ENCODE results near the gene CCDC8.
"Not testable (repeated sequence)": the region's sequence is repeated elsewhere in the genome, so short reads cannot be mapped to it uniquely, and the experiment has no call there.

Gene CCDC8

GRCh38 chr19:46413262-46414031 lies at the start of gene CCDC8:
TSS of gene CCDC8 (minus strand) at chr19:46413564. CDS start at chr19:46412810, 754 bp downstream.
- peak; percentile 97 for DNase-seq

- DNase-seq: no peak
Observed at GRCh38 chr19:46461537-46461936, 48.2 kb upstream of the CCDC8 start.

- DNase-seq: no peak
Observed at GRCh38 chr19:46460981-46461380, 47.6 kb upstream of the CCDC8 start.

GRCh38 chr19:46460055-46460454 lies 46.7 kb upstream of the CCDC8 start:
- no peak for DNase-seq

GRCh38 chr19:46456930-46457329 lies 43.6 kb upstream of the CCDC8 start:
- no peak for DNase-seq

GRCh38 chr19:46454244-46454643 lies 40.9 kb upstream of the CCDC8 start:
- DNase-seq: no peak

GRCh38 chr19:46453661-46454060 lies 40.3 kb upstream of the CCDC8 start:
- DNase-seq: no peak

GRCh38 chr19:46452186-46452585 lies 38.8 kb upstream of the CCDC8 start:
- DNase-seq: no peak

GRCh38 chr19:46451352-46451751 lies 38.0 kb upstream of the CCDC8 start:
- no peak for DNase-seq

GRCh38 chr19:46450737-46451136 lies 37.4 kb upstream of the CCDC8 start:
- DNase-seq: no peak

- no peak for DNase-seq
Observed at GRCh38 chr19:46449228-46449627, 35.9 kb upstream of the CCDC8 start.

- no peak for DNase-seq
Observed at GRCh38 chr19:46448601-46449000, 35.2 kb upstream of the CCDC8 start.

GRCh38 chr19:46447824-46448223 lies 34.5 kb upstream of the CCDC8 start:
- no peak for DNase-seq

GRCh38 chr19:46447006-46447405 lies 33.6 kb upstream of the CCDC8 start:
- no peak for DNase-seq

- no peak for DNase-seq
Observed at GRCh38 chr19:46446021-46446420, 32.7 kb upstream of the CCDC8 start.

GRCh38 chr19:46442808-46443450 lies 29.6 kb upstream of the CCDC8 start:
- DNase-seq: peak; percentile 73

GRCh38 chr19:46441866-46442265 lies 28.5 kb upstream of the CCDC8 start:
- no peak for DNase-seq

GRCh38 chr19:46435689-46436088 lies 22.3 kb upstream of the CCDC8 start:
- DNase-seq: not testable (repeated sequence)

GRCh38 chr19:46435009-46435408 lies 21.6 kb upstream of the CCDC8 start:
- DNase-seq: no peak

- not testable (repeated sequence) for DNase-seq
Observed at GRCh38 chr19:46433470-46433869, 20.1 kb upstream of the CCDC8 start.

- no peak for DNase-seq
Observed at GRCh38 chr19:46431824-46432223, 18.5 kb upstream of the CCDC8 start.

- no peak for DNase-seq
Observed at GRCh38 chr19:46429999-46430398, 16.6 kb upstream of the CCDC8 start.

- peak; percentile 79 for DNase-seq
Observed at GRCh38 chr19:46428239-46429135, 15.1 kb upstream of the CCDC8 start, which contains the start of gene PNMA8C. TSS of gene PNMA8C (minus strand) at chr19:46428936. CDS start at chr19:46428359, 577 bp downstream.
